ENCODE data around the gene SLC30A2. TPM values are rescaled to one million over a fixed set of nuclear protein-coding genes. Genes with fewer than 3 reads are reported as not detected.

SLC30A2 gene
- polyA plus RNA-seq, 3 donors, result 4.6 to 7.2 (median 5.1) TPM

DNA sequence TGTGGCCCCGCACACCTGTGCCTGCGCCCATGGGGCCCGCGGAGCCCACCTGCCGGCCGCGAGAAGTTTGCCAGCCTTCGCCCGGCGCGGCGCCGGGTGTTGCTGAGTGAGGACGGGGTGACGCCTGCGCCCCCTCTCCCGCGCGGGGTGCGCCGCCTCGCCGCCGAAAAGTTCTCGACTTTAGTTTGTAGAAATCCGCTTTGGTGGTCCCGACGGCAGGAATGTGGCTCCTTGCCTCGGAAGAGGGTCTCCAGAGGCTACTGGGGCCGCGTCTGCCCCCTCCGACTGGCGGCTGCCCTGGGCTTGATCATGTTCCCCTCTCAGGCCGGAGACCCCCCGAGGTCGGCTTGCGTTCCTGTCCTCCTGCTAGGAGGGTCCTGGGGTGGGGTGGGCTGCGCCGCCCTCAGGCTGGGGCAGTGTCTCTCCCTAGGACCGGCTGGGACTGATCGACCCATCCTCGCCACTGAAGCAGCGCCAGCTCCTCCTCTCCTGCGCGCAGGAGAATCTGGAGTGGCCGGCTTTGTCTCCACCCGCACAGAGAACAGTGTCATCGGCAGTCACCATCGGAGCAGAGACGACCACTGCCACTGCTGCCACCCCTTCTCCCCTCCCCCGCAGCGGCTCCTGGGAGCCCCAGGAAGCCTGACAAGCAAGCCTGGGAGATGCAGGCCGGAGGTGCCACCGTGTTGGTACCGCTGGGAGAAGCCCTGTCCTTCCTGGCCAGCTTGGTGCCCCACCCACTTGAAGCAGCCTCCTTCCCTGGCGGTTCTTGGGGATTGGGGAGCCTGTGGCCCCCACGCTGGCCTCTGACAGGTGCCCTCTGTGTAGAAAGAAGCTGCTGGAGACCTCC is 553 bp upstream of the SLC30A2 start:
- DNase-seq (ENCODE audit: extremely low read depth in 1 of 11, low read depth in 9 of 11, low spot score in 4 of 11), result no peak

DNA sequence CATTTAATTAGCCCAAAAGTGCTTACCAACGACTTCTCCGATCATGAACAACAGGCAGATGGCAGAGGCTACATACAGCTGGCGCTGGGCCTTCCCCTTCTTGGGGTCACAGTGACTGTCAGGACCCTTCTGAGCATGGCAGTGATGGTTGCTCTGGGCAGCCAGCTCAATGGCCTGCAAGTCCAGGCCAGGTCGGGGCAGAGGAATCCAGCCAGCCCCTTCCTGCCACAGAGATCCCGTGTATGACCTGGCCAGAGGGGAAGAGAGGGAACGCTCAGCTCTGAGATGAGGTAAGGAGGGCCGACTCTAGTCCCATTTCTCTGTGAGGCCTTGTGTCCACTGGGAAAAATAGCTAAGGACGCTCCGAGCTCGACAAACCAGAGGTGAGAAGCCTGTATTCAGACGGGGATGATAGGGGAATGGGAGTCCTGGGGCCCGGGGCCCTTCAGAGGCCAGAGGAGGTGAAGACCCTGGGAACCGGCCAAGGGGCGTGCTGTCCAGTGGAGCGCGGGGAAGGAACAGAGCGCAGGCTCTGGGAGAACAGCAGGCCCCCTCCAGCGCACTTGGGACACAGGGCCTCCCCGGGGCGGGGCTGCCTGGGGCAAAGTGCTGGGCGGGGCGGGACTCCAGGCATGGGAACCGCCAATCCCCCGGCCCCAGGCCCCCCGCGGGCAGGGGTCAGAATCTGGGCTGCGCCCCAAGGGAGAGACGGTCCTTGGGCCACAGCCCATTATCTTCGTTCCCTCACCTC is 772 bp downstream of the SLC30A2 start:
- DNase-seq (ENCODE audit: extremely low read depth in 1 of 11, low read depth in 9 of 11, low spot score in 4 of 11), result no peak

DNA sequence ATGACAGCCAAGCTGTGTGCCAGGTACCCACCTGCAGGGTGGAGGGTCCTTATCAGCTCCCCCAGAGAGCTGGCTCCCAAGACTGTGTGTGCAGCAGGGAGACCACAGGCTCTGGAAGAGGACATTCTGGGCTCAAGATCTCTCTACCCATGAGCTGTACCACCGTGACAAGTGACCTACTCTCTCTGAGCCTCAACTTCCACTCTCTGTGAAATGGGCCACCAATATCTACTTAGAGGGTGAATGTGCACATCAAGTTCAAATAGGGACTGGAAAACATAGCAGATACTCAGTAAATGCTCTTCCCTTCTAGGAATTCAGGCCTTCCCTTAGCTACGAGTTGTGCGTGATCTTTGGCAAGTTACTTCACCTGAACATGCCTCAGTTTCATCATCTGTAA is 1.5 kb downstream of the SLC30A2 start:
- DNase-seq (ENCODE audit: extremely low read depth in 1 of 11, low read depth in 9 of 11, low spot score in 4 of 11), result no peak

DNA sequence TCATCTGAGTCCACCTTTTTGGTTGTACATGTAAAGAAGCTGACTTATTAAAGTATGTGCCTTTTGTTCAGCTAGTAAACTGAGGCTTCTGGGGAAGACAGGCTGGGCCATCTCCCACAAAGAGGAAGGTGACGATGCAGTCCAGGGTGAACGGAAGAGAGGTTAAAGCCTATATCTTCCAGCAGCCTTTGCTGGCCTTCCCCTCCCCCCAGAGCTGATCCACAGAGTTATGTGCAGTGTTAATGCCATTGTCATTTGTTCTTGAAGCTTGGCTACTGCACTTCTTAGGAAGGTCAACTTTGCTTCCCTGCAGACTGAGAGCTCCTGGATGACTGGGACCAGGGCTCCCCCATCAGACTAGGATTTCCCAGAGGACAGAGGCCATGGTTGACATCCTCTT is 2.2 kb downstream of the SLC30A2 start:
- no peak for DNase-seq (ENCODE audit: extremely low read depth in 1 of 11, low read depth in 9 of 11, low spot score in 4 of 11)

DNA sequence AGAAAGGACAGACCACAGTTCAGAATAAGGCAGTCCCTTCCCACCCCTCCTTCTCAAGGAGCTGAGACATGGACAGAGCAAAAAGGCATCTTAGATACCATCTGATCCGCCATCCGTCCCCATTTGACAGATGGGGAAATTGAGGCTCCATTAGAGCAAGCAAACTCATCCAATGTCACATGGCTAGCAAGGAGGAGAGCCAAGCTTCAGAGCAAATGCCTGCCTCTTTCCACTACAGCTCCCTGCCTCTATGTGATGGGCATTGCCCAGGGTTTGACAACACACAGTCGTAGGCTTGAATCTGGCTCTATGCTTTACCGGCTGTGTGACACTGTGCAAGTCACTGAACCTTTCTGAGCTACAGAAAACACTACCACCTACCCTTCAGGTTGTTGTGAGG is 3.9 kb downstream of the SLC30A2 start:
- DNase-seq (ENCODE audit: extremely low read depth in 1 of 11, low read depth in 9 of 11, low spot score in 4 of 11), result no peak

DNA sequence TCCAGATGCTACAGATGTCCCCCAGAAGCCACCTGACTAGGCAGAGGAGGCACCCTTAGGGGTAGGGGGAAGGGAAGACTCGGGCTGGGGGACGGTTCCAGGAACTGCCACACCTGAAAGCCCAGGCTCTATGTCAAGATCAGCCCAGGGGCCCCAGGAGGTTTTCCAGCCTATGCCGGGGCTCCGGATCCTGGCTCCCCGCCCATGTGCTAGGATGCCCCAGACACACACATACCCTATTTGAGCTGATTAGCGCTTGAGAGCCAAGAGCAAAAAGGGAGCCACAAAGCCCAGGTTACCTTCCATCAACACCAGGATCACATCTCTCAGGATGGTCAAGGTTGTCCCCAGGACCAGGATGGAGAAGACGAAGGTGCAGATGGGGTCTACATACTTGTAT is 4.5 kb downstream of the SLC30A2 start:
- DNase-seq (ENCODE audit: extremely low read depth in 1 of 11, low read depth in 9 of 11, low spot score in 4 of 11), result no peak

DNA sequence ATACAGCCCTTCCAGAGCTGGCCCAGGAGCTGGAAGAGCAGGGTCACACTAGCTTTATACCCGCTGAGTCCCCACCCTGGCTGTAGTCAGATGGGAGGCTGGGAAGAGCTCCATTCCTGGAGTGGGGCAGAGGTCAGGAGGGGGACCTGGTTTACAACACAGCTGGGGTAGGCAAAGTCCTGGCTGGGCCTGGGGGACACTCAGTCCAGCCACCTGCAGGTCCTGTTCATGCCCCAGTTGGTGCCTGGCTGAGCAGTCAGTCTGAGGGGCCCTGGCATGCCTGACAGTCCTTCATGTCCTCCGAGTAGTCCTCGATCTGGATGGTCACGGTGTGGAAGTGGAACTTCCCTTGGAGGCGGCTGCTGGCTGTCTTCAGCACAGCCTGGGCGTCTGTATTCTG is 7.0 kb downstream of the SLC30A2 start:
- no peak for DNase-seq (ENCODE audit: extremely low read depth in 1 of 11, low read depth in 9 of 11, low spot score in 4 of 11)

DNA sequence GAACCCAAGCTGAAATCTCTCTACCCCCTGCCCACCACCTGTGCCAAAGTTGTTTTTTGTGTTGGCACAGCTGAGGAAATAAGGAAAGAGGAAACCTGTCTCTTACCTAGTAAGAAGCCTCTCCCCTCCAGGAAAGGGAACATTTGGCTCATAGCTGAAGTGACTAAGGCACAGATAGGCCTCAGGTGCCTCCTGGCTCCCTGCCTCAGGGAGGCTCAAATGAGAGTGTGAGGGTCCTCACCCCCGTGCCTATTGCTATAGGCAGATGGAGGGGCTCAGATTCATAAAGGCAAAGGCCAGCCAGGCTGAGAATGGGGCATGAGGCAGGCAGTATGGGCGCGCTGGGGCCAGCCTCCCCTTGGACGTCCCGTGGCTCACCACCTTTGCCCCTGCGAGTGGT is 7.4 kb downstream of the SLC30A2 start:
- no peak for DNase-seq (ENCODE audit: extremely low read depth in 1 of 11, low read depth in 9 of 11, low spot score in 4 of 11)

DNA sequence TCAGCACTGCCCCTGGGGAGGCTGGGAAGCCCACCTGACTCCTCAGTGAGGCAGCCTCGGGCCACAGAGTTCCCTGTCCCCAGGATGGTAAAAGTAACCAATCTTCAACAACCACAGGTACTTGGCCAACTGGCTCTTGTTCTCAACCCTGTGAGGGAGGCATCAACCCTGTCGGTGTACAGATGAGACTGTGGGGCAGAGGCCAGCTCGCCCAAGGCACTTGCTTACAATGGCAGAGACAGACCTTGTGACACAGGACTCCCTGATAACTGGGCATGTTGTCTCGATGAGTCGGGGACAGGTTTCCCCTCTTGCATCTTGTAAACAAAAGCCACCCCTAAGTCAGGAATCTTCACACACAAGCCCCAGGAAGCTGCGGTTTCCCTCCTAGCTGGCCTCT is 8.0 kb downstream of the SLC30A2 start:
- no peak for DNase-seq (ENCODE audit: extremely low read depth in 1 of 11, low read depth in 9 of 11, low spot score in 4 of 11)

DNA sequence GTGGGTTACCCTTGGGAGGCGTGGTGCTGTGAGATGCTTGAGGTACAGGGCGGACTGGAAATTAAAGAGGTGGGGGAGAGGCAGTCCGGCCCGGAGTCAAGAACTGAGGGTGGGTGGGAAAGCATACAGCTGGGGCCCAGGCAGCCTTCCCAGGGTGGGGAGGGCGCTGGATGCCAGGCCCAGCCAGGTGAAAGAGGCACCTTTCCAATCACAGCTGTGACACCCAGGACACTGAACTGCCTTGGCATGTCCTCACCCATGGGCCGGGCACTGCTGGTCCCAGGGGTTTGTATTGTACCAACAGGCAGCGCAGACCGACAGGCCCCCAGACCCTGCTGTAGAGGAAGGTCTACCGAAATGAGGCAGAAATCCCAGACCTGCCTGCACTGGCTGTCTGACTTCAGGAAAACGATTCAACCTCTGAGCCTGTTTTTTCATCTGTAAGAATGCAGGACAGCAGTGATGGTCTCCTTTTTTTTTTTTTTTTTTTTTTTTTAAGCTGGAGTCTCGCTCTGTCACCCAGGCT is 9.1 kb downstream of the SLC30A2 start:
- no peak for DNase-seq (ENCODE audit: extremely low read depth in 1 of 11, low read depth in 9 of 11, low spot score in 4 of 11)

DNA sequence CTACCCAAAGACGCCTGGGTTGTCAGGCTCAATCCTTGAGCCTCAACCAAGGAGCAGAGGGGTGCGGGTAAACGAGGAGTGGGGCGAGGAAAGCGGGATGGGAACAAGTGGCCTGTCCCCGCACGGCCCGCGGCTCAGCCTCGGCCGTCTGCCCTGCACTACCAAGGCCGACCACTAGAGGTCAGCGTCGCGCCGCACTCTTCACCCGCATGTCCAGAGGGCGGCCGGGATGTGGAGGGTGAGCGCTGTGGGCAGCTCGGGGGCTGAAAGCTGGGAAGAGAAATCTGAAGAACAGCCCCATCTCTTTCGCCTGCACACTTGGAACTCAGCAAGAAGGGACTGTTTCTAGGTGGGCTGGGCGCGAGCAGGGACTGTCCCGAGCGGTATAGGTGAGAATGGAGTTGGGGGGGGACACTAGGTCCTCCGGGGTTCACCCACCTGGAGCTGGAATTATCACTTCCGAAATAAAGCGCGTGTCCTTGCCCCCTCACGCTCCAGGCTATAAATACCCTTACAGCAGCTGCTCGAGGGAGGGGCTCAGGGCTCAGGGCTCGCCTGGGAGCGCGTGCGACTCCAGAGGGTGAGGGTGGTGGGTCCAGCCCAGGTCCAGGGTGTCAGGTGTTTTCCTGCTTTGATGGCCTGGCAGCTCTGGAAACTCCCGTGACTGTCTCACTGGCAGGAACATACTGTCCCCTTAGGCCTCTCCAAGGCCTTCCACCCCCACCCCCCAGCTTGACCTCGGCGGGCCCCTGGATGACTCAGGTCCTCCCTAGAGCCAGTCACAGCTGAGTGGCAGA is 9.8 kb downstream of the SLC30A2 start:
- DNase-seq (ENCODE audit: extremely low read depth in 1 of 11, low read depth in 9 of 11, low spot score in 4 of 11), result peak in 10 of 11 donors; percentile 50 to 85 (median 70)

DNA sequence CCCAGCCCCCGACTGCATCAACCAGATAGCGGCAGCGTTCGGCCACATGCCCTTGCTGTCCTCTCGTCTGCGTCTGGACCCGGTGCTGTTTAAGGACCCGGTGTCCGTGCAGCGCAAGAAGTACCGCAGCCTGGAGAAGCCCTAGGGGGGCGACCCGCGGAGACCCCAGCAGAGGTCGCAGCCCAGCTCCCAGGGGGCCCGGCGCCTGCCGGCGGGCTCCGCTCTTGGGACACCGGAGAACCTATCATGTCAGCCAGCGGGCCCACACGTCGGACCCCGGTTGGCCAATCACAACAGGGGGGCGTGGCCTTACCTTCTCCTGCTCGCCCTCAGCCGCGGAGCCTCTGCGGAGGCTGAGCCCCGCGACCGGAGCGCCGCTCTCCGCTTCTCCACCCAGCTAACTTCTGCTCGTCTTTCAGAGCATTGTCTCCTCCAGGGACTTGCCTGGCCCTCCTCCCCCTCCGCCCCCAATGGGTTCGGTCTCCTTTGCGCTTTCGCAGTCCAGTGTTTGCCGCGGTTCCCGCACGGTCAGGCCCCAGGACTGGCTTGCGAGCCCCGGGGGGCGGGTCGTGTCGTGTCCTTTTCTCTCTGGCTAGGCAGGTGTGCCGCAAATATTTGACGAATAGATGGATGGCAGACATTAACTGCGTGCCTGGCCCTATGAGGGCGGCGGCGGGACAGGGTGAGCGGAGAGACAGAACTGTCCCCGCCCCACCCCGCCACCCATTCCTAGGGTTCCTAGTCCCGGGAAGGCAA is 10.5 kb downstream of the SLC30A2 start:
- peak; percentile 66 to 89 (median 86) for DNase-seq (ENCODE audit: extremely low read depth in 1 of 11, low read depth in 9 of 11, low spot score in 4 of 11)

DNA sequence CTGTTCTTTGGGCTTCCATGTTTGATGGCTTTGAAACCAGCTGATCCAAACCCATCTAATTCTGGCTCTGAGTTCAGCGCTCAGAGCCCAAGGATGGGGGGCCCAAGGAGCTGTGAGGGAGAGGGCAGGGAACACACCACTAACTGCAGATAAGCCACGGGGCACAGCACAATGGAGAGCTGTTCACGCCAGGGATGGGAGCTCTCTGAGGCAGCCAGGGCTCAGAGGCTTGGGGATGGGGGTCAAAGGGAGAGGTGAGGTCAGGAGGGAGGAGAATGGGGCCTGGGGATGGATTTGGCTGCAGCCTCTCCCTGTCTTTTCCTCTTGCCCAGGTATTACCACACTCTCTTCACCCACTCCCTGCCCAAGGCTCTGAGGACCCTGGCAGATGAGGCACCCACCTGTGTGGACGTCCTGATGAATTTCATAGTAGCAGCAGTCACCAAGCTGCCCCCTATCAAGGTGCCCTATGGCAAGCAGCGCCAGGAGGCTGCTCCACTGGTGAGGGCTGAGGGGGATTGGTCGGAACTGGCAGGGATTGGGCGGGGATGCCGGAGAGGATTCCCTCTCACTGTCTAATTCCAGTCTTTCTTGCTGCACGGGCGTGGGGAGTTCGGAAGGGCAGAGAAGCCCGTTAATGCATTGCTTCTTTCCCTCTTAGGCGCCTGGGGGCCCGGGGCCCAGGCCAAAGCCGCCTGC is 11.3 kb downstream of the SLC30A2 start:
- no peak for DNase-seq (ENCODE audit: extremely low read depth in 1 of 11, low read depth in 9 of 11, low spot score in 4 of 11)

DNA sequence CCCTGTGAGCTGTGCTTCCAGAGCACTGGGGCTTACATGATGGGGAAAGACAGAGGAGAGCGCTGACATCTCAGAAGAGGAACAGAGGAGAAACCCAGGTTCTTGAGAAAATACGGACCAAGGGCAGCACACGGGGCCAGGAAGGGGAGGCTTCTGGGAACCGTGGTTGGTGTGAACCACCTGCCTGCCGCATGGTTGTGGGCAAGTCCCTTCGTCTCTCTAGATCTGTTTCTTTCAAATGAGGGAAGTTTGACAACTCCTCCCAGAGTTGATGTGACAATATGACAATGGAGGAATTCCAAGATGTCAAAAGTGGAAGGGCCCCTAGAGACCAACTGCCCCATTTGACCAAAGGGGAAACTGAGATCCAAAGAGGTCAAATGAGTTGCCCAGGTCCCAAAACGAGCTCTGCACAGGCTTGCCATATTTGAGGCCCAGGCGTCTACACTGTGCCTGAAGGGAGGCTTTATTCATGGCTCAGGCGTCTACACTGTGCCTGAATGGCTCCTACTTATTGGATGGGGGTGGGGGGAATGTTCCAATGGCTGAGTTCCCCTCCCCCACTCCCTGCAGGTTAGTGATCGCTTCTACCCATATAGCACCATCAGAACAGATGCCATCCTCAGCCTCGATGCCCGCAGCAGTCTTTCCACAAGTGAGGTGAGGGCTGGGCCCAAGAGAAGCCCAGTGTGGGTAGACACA is 13.1 kb downstream of the SLC30A2 start:
- no peak for DNase-seq (ENCODE audit: extremely low read depth in 1 of 11, low read depth in 9 of 11, low spot score in 4 of 11)

DNA sequence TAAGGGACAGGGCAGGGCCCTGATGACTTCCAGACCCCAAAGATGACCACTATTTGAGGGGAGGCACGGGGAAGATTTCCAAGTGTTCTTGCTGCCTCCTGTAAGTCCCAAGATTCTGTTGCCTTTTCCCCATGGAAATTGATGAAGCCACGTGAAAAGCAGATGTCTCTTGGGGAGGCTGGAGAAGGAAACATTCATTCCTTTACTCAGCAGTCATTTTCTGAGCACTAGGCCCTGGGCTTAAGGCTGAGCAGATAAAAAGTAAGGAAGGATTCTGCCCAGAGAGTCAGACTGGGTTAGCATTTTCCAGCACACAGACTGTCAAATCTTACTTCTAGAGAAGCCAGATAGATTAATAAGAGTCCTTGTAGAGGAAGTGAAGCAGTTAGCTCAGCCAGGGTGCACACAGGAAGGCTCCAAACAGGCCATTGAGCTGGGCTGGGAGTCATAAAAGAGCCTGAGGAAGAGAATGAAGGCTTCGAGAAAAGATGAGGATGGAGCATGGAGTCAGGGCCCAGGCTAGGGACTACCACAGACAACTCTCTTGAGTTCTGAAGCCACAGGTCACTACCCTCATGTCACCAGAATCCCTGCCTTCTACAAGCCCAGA is 14.2 kb downstream of the SLC30A2 start:
- DNase-seq (ENCODE audit: extremely low read depth in 1 of 11, low read depth in 9 of 11, low spot score in 4 of 11), result no peak

DNA sequence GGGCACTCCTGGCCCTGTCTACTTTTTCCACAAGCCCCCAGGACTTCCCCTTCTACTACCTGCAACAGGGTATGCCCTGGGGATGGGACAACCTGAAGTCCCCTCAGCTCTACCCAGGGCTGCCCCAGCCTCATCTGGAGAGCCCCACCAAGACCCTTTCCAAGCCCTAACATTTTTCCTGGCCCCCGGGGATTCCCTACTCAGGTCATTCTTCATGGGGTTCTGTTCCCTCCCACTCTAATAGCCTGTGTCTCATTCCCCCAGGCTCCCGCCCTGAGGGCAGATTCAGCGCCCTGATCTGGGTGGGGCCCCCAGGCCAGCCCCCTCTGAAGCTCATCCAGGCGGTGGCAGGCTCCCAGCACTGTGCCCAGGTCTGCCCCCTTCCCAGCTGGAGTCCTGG is 14.7 kb downstream of the SLC30A2 start:
- no peak for DNase-seq (ENCODE audit: extremely low read depth in 1 of 11, low read depth in 9 of 11, low spot score in 4 of 11)

DNA sequence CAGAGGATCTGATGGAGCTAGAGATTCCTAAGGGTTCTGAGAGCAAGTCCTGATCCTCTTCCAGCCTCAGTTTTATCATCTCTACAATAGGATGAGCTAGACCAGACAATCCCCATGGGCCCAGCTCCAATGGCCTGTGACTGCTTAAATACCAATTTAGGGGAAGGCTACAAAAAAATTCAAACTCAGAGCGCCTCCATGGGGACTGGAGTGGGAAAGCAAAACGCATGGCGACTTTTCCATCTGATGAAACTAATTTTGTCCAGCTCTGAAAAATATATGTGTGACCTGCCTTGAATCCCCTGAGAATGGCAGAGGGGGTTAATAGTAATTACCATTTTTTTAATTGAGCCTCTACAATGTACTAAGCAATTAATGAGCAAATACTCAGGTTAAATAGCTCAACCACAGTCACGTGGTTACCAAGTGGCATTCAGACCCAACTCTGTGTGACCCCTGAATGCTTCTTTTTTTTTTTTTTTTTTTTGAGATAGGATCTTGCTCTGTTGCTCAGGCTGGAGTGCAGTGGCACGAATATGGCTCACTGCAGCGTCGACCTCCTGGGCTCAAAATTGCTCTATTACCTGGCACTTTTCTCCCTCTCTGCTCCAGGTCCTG is 15.9 kb downstream of the SLC30A2 start:
- DNase-seq (ENCODE audit: extremely low read depth in 1 of 11, low read depth in 9 of 11, low spot score in 4 of 11), result no peak
